Loucy (cell line): ENCODE data around the gene FAM151A.

Experiments
- H2AFZ ChIP-seq: fragments of 200-600 bp; sonication (generic); 2 replicates; pipeline ENCODE4 v1.6.0; 2016; ENCODE audit warnings: antibody characterized with exemption, mild to moderate bottlenecking, low read length, moderate library complexity
- H3F3A ChIP-seq: fragments of 200-600 bp; 2 replicates; pipeline ENCODE4 v1.6.0; 2016; ENCODE audit warnings: antibody characterized with exemption, low read depth, mild to moderate bottlenecking
- H3K27me3 ChIP-seq: fragments of 200-600 bp; sonication (generic); 2 replicates; pipeline ENCODE4 v1.6.1; 2014; ENCODE audit warnings: low read length, mild to moderate bottlenecking; ENCODE audit not compliant: insufficient read depth, poor library complexity, severe bottlenecking
- H3K36me3 ChIP-seq: fragments of 200-600 bp; sonication (generic); 2 replicates; pipeline ENCODE4 v1.6.1; 2016; ENCODE audit warnings: low read length; ENCODE audit not compliant: insufficient read depth
- H3K4me1 ChIP-seq: fragments of 200-600 bp; sonication (generic); 2 replicates; pipeline ENCODE4 v1.5.1; 2014; ENCODE audit warnings: low read length, mild to moderate bottlenecking; ENCODE audit not compliant: insufficient read depth, poor library complexity, severe bottlenecking
- H3K4me2 ChIP-seq: fragments of 200-600 bp; sonication (generic); 2 replicates; pipeline ENCODE4 v1.6.0; 2014; ENCODE audit warnings: antibody characterized with exemption, low read length, low read depth, mild to moderate bottlenecking; ENCODE audit not compliant: poor library complexity, severe bottlenecking
- H3K4me3 ChIP-seq: fragments of 200-600 bp; sonication (generic); 2 replicates; pipeline ENCODE4 v1.5.1; 2014; ENCODE audit warnings: low read length, mild to moderate bottlenecking, mixed read lengths; ENCODE audit not compliant: poor library complexity, severe bottlenecking
- H3K79me2 ChIP-seq: fragments of 200-600 bp; sonication (generic); 2 replicates; pipeline ENCODE4 v1.6.1; 2014; ENCODE audit warnings: low read length; ENCODE audit not compliant: insufficient read depth
- H3K9ac ChIP-seq: fragments of 200-600 bp; sonication (generic); 2 replicates; pipeline ENCODE4 v1.6.0; 2014; ENCODE audit warnings: mild to moderate bottlenecking, low read depth, low read length, moderate library complexity; ENCODE audit not compliant: poor library complexity, severe bottlenecking
- H3K9me2 ChIP-seq: fragments of 200-600 bp; sonication (generic); replicated peaks from 2 replicates; pipeline ENCODE4 v1.6.1; 2016; ENCODE audit warnings: low read depth, low read length, mixed read lengths
- H3K9me3 ChIP-seq: fragments of 200-600 bp; sonication (generic); 2 replicates; pipeline ENCODE4 v1.6.1; 2014; ENCODE audit warnings: mild to moderate bottlenecking, antibody characterized with exemption, low read length, low read depth; ENCODE audit not compliant: insufficient read depth
- H4K20me1 ChIP-seq: fragments of 200-600 bp; sonication (generic); 2 replicates; pipeline ENCODE4 v1.6.0; 2014; ENCODE audit warnings: antibody characterized with exemption, low read length, mild to moderate bottlenecking; ENCODE audit not compliant: insufficient read depth, poor library complexity, severe bottlenecking
- CTCF ChIP-seq: fragments of 200-600 bp; sonication (generic); conservative IDR thresholded peaks from 2 replicates; pipeline ENCODE4 v1.5.1; 2014; ENCODE audit warnings: mild to moderate bottlenecking, antibody characterized with exemption, low read length
- EZH2phosphoT487 ChIP-seq: fragments of 200-600 bp; IDR thresholded peaks from 2 replicates; pipeline ENCODE4 v1.6.1; 2018; ENCODE audit warnings: antibody characterized with exemption, mild to moderate bottlenecking, moderate library complexity, borderline replicate concordance

The FAM151A gene

GRCh38 chr1:54650417-54650816, 27.1 kb upstream of the FAM151A start:
- Histone ChIP-seq H3K27me3 (no peaks in the 10 kb centered on the region), H3K4me2 (no peak overlapping the region), H3K36me3 (no peaks in the 10 kb centered on the region), H3F3A (no peaks in the 10 kb centered on the region), H3K79me2 (no peaks in the 10 kb centered on the region), H2AFZ (no peak overlapping the region), H3K4me3 (no peak overlapping the region), H3K9me3 (no peaks in the 10 kb centered on the region), H3K9me2 (no peaks in the 10 kb centered on the region), H3K4me1 (no peaks in the 10 kb centered on the region), H3K9ac (no peak overlapping the region), H4K20me1 (no peaks in the 10 kb centered on the region)
- no peak for TF ChIP-seq EZH2phosphoT487
- TF ChIP-seq CTCF, result no peak

DNA sequence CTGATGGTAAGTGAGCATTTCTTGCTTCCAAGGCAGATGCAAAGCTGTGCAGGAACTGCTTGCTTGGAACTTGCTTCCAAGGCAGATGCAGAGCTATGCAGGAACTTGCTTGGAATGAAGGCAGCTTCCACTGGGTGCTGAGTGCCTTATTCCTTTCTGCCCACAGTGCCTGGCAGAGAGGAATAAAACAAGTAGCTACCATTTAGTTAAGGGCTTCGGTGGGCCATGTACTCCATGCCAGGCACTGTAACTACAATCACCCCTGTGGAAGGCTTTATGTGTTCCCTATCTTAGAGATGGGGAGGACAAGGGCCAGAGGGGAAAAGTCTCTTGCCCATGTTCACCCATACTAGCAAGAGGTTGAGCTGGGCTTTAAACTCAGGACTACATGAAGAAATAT, 26.6 kb upstream of the FAM151A start:
- Histone ChIP-seq H3K79me2 (no peaks in the 10 kb centered on the region), H3K4me3 (no peak overlapping the region), H3K9me2 (no peaks in the 10 kb centered on the region), H3K9me3 (no peaks in the 10 kb centered on the region), H3K36me3 (no peaks in the 10 kb centered on the region), H3K9ac (no peak overlapping the region), H3K4me1 (no peaks in the 10 kb centered on the region), H3F3A (no peaks in the 10 kb centered on the region), H3K4me2 (no peak overlapping the region), H4K20me1 (no peaks in the 10 kb centered on the region), H2AFZ (no peak overlapping the region), H3K27me3 (no peaks in the 10 kb centered on the region)
- no peak for TF ChIP-seq CTCF
- no peak for TF ChIP-seq EZH2phosphoT487

GRCh38 chr1:54649130-54649898, 26.0 kb upstream of the FAM151A start:
- Histone ChIP-seq H3K9me2 (no peaks in the 10 kb centered on the region), H2AFZ (no peak overlapping the region), H3K9me3 (no peaks in the 10 kb centered on the region), H3K27me3 (no peaks in the 10 kb centered on the region), H3K4me2 (no peak overlapping the region), H4K20me1 (no peaks in the 10 kb centered on the region), H3K79me2 (no peaks in the 10 kb centered on the region), H3K36me3 (no peaks in the 10 kb centered on the region), H3K4me3 (no peak overlapping the region), H3F3A (no peaks in the 10 kb centered on the region), H3K4me1 (no peaks in the 10 kb centered on the region), H3K9ac (no peak overlapping the region)
- TF ChIP-seq EZH2phosphoT487, result no peak
- no peak for TF ChIP-seq CTCF
